Tracheal epithelial cell (primary cell): Measurements from ENCODE around the gene XCL1. TPM values are rescaled to one million over a fixed set of nuclear protein-coding genes. Genes with fewer than 3 reads are reported as not detected.

ENCODE experiments used
- total RNA-seq: library from RNA; depleted of rRNA; stranded (reverse); fragments of >200 nt; gene quantifications from 2 replicates; pipeline ENCODE4 v1.2.1, GENCODE V29; 2014

Gene XCL1, protein sequence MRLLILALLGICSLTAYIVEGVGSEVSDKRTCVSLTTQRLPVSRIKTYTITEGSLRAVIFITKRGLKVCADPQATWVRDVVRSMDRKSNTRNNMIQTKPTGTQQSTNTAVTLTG
- not detected in 2 replicates for total RNA-seq

GRCh38 chr1:168576245-168576688, at the start of gene XCL1:
Gene XCL1, plus strand, starts transcription at chr1:168576605. Its CDS starts 33 bp downstream, at chr1:168576638.

GRCh38 chr1:168543840-168544498, 32.4 kb upstream of the XCL1 start, which contains the start of gene XCL2:
Gene XCL2, minus strand, starts transcription at chr1:168543997. Its CDS starts 33 bp downstream, at chr1:168543964.

Other genes with a start within 250 kb of the XCL1 start
- gene XCL2, start 32.6 kb upstream of the XCL1 start, total RNA-seq = not detected in 2 replicates
- gene DPT, start 152.6 kb downstream of the XCL1 start, total RNA-seq = not detected in 2 replicates